Small intestine (tissue), 7 donors: Measurements from ENCODE around the gene KLF14. TPM values are rescaled to one million over a fixed set of nuclear protein-coding genes. Genes with fewer than 3 reads are reported as not detected.

ENCODE experiments used
- DNase-seq, 2 donors: peaks; one replicate each; pipeline versions ENCODE4 v3.0.0 to v3.0.0-alpha.2; 2013
- FAIRE-seq: peaks from 2 replicates; lab custom pipeline; 2012; peaks lifted over from hg19 to GRCh38; lab: Jason Lieb, UNC
- H3K27ac ChIP-seq, 3 donors: one replicate each; pipeline ENCODE4 v1.5.1; 2013; ENCODE audit warnings: low read length in 2 of 3, mild to moderate bottlenecking in 2 of 3, control low read depth in 1 of 3, inconsistent platforms in 1 of 3, low read depth in 1 of 3, moderate library complexity in 1 of 3
- H3K27me3 ChIP-seq, 3 donors: one replicate each; pipeline ENCODE4 v1.6.1; 2013; ENCODE audit warnings: low read length in 3 of 3, inconsistent platforms in 1 of 3; ENCODE audit not compliant: control insufficient read depth in 3 of 3, insufficient read depth in 3 of 3
- H3K36me3 ChIP-seq, 3 donors: one replicate each; pipeline ENCODE4 v1.6.1; 2013; ENCODE audit warnings: low read length in 3 of 3, inconsistent platforms in 1 of 3, low read depth in 1 of 3, mild to moderate bottlenecking in 1 of 3, moderate library complexity in 1 of 3; ENCODE audit not compliant: control insufficient read depth in 3 of 3, insufficient read depth in 2 of 3
- H3K4me1 ChIP-seq, 3 donors: one replicate each; pipeline ENCODE4 v1.6.1; 2013; ENCODE audit warnings: low read length in 2 of 3, inconsistent platforms in 1 of 3, low read depth in 1 of 3, mild to moderate bottlenecking in 1 of 3, moderate library complexity in 1 of 3; ENCODE audit not compliant: control insufficient read depth in 3 of 3, insufficient read depth in 2 of 3
- H3K4me3 ChIP-seq, 3 donors: one replicate each; pipeline ENCODE4 v1.5.1; 2013; ENCODE audit warnings: low read length in 3 of 3, control low read depth in 1 of 3, inconsistent platforms in 1 of 3, low read depth in 1 of 3, mild to moderate bottlenecking in 1 of 3, moderate library complexity in 1 of 3
- H3K9me3 ChIP-seq, 2 donors: one replicate each; pipeline ENCODE4 v1.6.1; 2013; ENCODE audit warnings: low read depth in 1 of 2, low read length in 1 of 2; ENCODE audit not compliant: control insufficient read depth in 2 of 2, insufficient read depth in 1 of 2
- WGBS, 3 donors: extraction: QIAGEN DNeasy Blood & Tissue Kit; methylation state at CpG; one replicate each; pipeline ENCODE4 v1.1.7; 2013; 5-methylcytosine and 5-hydroxymethylcytosine counted together
- polyA plus RNA-seq, 4 donors: library from polyadenylated mRNA; stranded (reverse) in 3 of 4; unstranded in 1 of 4; fragments of 200-250 nt in 3 of 4; fragments of 120-200 nt in 1 of 4; gene quantifications; one replicate each; pipeline versions ENCODE4 v1.2.1 to v1.2.3, GENCODE V29; 2013
- donor health status: healthy with polysubstance abuse.
- donor health status: control.
- donor health status: control.
- donor health status: Bipolar disorder and iron deficiency.
- donor health status: healthy.

Gene KLF14
- polyA plus RNA-seq, 4 donors: 0.04 TPM; not detected in 3

GRCh38 chr7:130732980-130733930 is 752 bp downstream of the KLF14 start:
- H3K27me3 ChIP-seq: peaks cover 5 to 47% (median 33%) of the 10 kb centered on the region in 3 donors
- WGBS, 3 donors: 8 to 26% (median 21%) methylated on average over 57 to 100 of the region's 100 CpGs
- DNase-seq (no peak), FAIRE-seq (no peak)
- H3K4me3 ChIP-seq: peak overlapping the region in 2 of 3 donors; percentile 41 to 68
- H3K4me1 ChIP-seq: no peaks in the 10 kb centered on the region
- H3K9me3 ChIP-seq: peaks cover 0 to 27% of the 10 kb centered on the region in 2 donors
- no peaks in the 10 kb centered on the region for H3K36me3 ChIP-seq
- H3K27ac ChIP-seq: no peak overlapping the region

- WGBS, 3 donors: 78 to 83% (median 82%) methylated on average over 4 of the region's 4 CpGs
- Histone ChIP-seq H3K27ac (no peak overlapping the region), H3K4me3 (no peak overlapping the region), H3K4me1 (no peaks in the 10 kb centered on the region), H3K27me3 (peaks cover 0 to 4% (median 3%) of the 10 kb centered on the region in 3 donors), H3K9me3 (no peaks in the 10 kb centered on the region), H3K36me3 (no peaks in the 10 kb centered on the region)
- no peak for FAIRE-seq
- DNase-seq: no peak
Observed at GRCh38 chr7:130723784-130724183, 10.2 kb downstream of the KLF14 start.

GRCh38 chr7:130721486-130722277 is 12.3 kb downstream of the KLF14 start:
- WGBS, 3 donors: 13 to 26% (median 19%) methylated on average over 5 of the region's 5 CpGs
- DNase-seq (peak; percentile 50 to 77), FAIRE-seq (no peak)
- Histone ChIP-seq H3K4me3 (no peak overlapping the region), H3K4me1 (no peaks in the 10 kb centered on the region), H3K27me3 (peaks cover 0 to 4% (median 3%) of the 10 kb centered on the region in 3 donors), H3K9me3 (no peaks in the 10 kb centered on the region), H3K36me3 (no peaks in the 10 kb centered on the region), H3K27ac (no peak overlapping the region)

- Histone ChIP-seq H3K36me3 (no peaks in the 10 kb centered on the region), H3K4me3 (no peak overlapping the region), H3K4me1 (no peaks in the 10 kb centered on the region), H3K9me3 (no peaks in the 10 kb centered on the region), H3K27me3 (peaks cover 0 to 4% (median 3%) of the 10 kb centered on the region in 3 donors), H3K27ac (no peak overlapping the region)
- DNase-seq: no peak
- 30 to 61% (median 52%) methylated on average over 2 of the region's 2 CpGs for WGBS, 3 donors
- no peak for FAIRE-seq
Observed at GRCh38 chr7:130719541-130719940, 14.5 kb downstream of the KLF14 start.

- FAIRE-seq: no peak
- no peak overlapping the region for H3K4me3 ChIP-seq
- no peak for DNase-seq
- WGBS, 3 donors: 23 to 36% (median 26%) methylated on average over 3 of the region's 3 CpGs
- H3K4me1 ChIP-seq: no peaks in the 10 kb centered on the region
- no peaks in the 10 kb centered on the region for H3K36me3 ChIP-seq
- no peaks in the 10 kb centered on the region for H3K9me3 ChIP-seq
- H3K27me3 ChIP-seq: peaks cover 0 to 2% (median 2%) of the 10 kb centered on the region in 3 donors
- no peak overlapping the region for H3K27ac ChIP-seq
Observed at GRCh38 chr7:130712416-130712815, 21.6 kb downstream of the KLF14 start.

GRCh38 chr7:130708766-130709165 is 25.2 kb downstream of the KLF14 start:
- WGBS, 3 donors: 84 to 94% (median 92%) methylated on average over 4 of the region's 4 CpGs

GRCh38 chr7:130708001-130708400 is 26.0 kb downstream of the KLF14 start:
- H3K4me1 ChIP-seq: no peaks in the 10 kb centered on the region
- H3K27me3 ChIP-seq: peaks cover 0 to 2% (median 0%) of the 10 kb centered on the region in 3 donors
- WGBS, 3 donors: 90 to 94% (median 90%) methylated on average over 4 of the region's 4 CpGs
- no peak for DNase-seq
- H3K4me3 ChIP-seq: no peak overlapping the region
- H3K9me3 ChIP-seq: no peaks in the 10 kb centered on the region
- no peak overlapping the region for H3K27ac ChIP-seq
- no peak for FAIRE-seq
- no peaks in the 10 kb centered on the region for H3K36me3 ChIP-seq

More at GRCh38 chr7:130708766-130709165, 25.2 kb downstream of the KLF14 start:
- no peaks in the 10 kb centered on the region for H3K9me3 ChIP-seq
- no peak overlapping the region for H3K4me3 ChIP-seq
- no peaks in the 10 kb centered on the region for H3K4me1 ChIP-seq
- no peak overlapping the region for H3K27ac ChIP-seq
- DNase-seq: no peak
- FAIRE-seq: no peak
- no peaks in the 10 kb centered on the region for H3K36me3 ChIP-seq
- peaks cover 0 to 2% (median 0%) of the 10 kb centered on the region in 3 donors for H3K27me3 ChIP-seq

GRCh38 chr7:130703851-130704250 is 30.2 kb downstream of the KLF14 start:
- no peak for DNase-seq
- H3K36me3 ChIP-seq: no peaks in the 10 kb centered on the region
- FAIRE-seq: no peak

More at GRCh38 chr7:130703851-130704250, 30.2 kb downstream of the KLF14 start:
- no peaks in the 10 kb centered on the region for H3K27me3 ChIP-seq
- H3K4me1 ChIP-seq: no peaks in the 10 kb centered on the region
- no peak overlapping the region for H3K27ac ChIP-seq
- H3K9me3 ChIP-seq: no peaks in the 10 kb centered on the region
- WGBS, 3 donors: 81 to 88% (median 83%) methylated on average over 1 of the region's 1 CpG
- H3K4me3 ChIP-seq: no peak overlapping the region
